NCI-H748 (cell line): ENCODE data around the gene TMEM116.

ENCODE experiments used
- DNase-seq: peaks from one replicate; lab custom pipeline; 2025; ENCODE audit not compliant: unreplicated experiment; lab: John Stamatoyannopoulos, UW

TMEM116 gene

DNA sequence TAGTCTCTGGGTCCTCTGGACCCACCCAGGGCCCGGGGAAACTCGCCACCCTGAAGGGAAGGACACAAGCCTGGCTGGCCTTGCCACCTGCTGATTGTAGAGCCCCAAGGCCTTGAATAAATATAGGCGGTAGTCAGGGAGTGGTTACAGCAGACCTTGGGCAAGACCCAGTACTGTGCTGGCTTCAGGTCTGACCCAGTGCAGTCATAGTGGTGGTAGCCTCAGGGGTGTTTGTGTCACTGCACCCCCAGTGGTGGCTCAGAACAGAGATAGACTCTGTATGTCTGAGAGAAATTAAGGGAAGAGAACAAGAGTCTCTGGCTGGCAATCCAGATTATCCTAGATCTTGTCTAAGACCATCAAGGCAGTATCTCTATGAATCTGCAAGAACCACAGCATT is 107.5 kb downstream of the TMEM116 start:
- DNase-seq, result no peak

DNA sequence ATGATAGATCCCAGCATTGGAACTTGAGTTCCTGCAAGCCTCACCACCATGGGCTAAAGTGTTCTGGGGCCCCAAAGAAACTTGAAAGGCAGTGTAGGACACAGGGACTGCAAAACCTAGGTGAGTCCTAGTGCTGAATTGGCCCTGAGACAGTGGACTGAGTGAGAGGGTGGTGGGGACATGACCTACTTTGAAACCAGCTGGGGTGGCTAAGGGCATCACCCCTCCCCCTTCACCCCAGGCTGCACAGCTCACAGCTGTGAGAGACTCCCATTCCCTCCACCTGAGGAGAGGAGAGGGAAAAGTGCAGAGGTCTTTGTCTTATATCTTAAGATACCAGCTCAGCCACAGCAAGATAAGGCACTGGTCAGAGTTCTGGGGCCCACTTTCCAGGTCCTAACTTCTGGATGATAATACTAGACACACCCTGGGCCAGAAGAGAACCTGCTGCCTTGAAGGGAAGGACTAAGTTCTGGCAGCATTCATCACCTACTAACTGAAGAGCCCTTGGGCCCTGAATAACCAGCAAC is 108.5 kb downstream of the TMEM116 start:
- DNase-seq, result no peak

DNA sequence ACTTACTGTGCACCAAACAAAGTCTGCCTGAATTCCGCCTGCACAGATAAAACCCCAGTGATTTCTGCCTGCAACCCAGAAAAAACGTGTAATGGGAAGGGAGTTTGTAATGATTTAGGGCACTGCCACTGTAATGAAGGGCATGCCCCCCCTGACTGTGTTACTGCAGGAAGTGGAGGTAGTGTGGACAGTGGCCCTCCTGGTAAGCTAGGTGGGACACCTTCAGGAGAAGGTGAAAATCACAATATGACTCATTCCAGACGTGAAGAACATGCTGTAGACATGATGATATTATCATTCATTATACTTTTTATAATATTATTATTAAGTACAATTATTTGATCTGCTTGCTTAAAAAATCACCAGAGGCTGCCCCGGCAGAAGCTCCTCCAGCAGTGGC is 111.8 kb downstream of the TMEM116 start:
- DNase-seq, result no peak

DNA sequence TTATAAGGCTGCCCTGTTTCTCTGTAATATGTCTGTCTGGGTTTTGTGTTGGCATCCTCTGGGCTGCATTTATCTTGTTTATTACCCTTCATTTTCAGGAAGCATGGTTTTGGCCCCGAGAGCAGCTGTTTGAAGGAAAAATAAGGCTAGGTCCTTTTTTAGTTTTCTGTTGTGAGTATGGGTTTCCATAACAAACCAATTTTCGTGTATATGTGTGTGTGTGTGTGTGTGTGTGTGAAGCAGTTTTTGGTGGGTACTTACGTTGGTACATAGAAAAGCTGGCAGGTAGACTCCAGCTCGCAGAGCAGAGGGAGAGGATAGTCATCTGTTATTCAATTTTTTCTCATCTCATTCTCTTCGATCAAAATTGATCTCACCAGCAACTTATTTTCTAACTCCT is 118.4 kb downstream of the TMEM116 start:
- DNase-seq, result no peak

DNA sequence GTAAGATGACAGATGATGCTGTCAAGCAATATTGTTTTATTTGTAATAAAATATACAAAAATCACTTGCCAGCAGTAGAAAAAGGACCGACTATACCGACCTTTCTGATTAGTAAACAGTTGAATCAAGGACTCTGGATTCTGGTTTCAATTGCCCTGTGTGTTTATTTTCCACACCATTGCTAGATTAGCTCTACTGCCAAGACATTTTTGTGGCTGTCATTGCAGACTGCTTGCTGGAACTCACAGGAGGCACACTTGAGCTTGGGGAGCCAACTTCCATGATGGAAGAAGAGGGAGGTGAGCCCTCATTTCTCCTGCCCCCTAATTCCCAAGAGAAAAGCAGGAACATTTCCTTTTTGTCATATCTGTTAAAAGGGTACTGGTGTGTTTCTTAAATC is 119.7 kb downstream of the TMEM116 start:
- no peak for DNase-seq

DNA sequence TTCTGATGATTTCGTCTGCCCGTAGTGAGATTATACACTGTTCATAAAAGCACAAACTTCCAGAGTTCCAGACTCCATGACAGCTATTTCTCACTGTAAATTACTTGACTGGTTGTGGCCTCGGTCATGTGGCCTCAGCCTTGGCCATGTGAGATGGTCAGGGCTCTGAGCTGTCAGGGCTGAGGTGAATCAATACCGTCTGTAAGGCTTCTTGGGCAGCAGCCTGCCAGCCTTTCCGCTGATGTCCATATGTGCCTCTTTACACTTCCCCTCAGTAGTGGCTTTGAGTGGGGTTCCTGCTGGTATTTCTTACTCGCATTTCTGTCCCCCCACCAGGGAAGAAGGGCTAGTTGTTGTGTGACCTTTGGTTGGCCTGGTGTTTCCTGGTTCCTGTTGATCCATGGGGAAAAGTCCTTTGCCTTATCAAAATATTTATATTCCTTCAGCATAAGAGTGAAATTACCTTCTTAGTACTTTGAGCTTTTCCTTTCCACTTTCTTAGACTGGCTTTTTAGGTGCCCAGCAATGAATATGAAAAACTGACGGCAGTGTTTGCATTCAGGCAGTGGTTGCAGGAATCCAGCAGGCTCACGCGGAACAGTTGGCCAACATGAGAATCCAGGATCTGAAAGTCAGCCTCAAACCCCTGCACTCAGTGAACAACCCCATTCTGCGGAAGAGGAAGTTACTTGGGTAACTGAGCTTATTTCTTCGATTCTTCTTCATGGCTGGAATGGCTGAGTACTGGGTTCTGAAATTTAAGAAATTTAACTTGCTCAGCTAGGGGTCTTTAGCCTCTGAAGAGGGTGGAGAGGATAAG is 124.8 kb downstream of the TMEM116 start:
- DNase-seq, result no peak

DNA sequence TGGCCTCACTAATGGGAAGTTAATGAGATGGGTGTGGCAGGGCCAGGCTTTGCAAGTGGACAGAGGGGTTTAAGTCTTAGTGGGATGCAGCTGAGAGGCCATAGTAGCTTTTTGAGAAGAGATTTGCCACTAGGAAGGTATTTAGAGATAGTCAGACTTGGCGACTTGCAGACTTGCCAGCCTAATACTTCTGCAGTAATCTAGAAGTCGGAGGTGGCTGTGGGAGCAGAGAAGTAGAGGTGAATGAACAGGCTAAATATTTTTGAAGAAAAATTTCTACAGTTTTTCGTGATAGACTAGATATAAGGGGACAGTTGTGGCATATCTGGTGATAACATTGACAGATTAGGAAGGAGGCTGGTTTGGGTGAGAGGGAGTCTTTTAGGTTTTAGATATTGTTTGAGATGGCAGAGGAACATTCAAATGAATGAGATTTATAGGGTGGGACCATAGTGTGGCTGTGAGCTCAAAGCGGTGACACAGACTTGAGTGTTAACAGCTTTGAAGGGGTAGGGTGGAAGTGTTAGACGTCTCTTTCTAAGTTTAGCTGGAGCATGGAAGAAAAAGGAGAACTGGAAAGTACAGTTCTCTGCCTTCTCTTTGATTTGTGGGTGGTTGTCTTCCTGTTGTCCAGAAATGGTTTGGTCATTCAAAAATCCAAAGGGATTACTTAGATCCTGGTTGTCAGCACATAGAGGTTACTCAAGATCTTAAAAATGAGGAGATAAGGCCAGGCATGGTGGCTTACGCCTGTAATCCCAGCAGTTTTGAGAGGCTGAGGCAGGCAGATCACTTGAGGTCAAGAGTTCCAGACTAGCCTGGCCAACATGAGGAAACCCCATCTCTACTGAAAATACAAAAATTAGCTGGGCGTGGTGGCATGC is 126.1 kb downstream of the TMEM116 start:
- DNase-seq, result no peak

DNA sequence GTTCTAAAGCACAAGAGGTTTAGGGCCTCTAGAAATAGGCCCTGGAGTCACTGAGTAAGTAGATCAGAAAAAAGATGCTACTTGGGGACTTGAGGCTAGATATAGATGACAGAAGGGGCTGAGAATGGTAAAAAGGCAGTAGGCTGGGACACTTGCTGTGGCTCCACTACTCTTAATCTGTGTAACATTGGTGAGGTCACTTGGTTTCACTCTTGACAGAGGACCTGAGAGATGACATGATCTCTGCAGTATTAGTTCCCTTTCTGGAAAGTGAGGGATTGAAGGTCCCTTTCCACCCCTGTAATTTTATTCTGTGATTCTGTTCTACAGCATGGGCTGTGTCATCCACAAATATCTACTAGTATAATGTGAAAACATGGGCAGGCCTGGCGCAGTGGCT is 131.2 kb downstream of the TMEM116 start:
- DNase-seq, result no peak
